ENCODE data around the gene TEPSIN. TPM values are rescaled to one million over a fixed set of nuclear protein-coding genes. Genes with fewer than 3 reads are reported as not detected.

The TEPSIN gene
- polyA plus RNA-seq, 1 donor (not counting 4 experiments of a cell fraction or from before 2014, with no cell fraction given): 7.1 TPM

- dilution Hi-C loops (cut with MboI; ENCODE audit: extremely low pct_ligation_motif_present, low sequenced_read_pairs): no loop called here
- DNase-seq (ENCODE audit: low read depth, low spot score) (no peak), FAIRE-seq (no peak)
- no peaks in the 10 kb centered on the region for H3K4me1 ChIP-seq (ENCODE audit: control insufficient read depth, extremely low read depth, insufficient read depth, low read length)
- H3K9me3 ChIP-seq (ENCODE audit: control insufficient read depth, low read depth, low read length): no peaks in the 10 kb centered on the region
- no peak overlapping the region for H3K9ac ChIP-seq (ENCODE audit: control insufficient read depth, extremely low read depth, insufficient read depth, low read length)
- no peak overlapping the region for H3K27ac ChIP-seq (ENCODE audit: control insufficient read depth, insufficient read depth, low read length)
- no peak overlapping the region for H3K4me2 ChIP-seq (ENCODE audit: control insufficient read depth, extremely low read depth, insufficient read depth, low read depth, low read length)
- no peaks in the 10 kb centered on the region for H3K79me2 ChIP-seq (ENCODE audit: control insufficient read depth, insufficient read depth, low read length)
- no peaks in the 10 kb centered on the region for H3K27me3 ChIP-seq (ENCODE audit: control insufficient read depth, extremely low read depth, insufficient read depth, low read length)
- H3K36me3 ChIP-seq (ENCODE audit: control insufficient read depth in 2 of 2, extremely low read depth in 1 of 2, insufficient read depth in 2 of 2, low read length in 2 of 2): no peaks in the 10 kb centered on the region
- no peak for TF ChIP-seq EZH2 (IDR thresholded peaks at IDR 0.05; ENCODE audit: low read length)
- TF ChIP-seq, protein P1, sequence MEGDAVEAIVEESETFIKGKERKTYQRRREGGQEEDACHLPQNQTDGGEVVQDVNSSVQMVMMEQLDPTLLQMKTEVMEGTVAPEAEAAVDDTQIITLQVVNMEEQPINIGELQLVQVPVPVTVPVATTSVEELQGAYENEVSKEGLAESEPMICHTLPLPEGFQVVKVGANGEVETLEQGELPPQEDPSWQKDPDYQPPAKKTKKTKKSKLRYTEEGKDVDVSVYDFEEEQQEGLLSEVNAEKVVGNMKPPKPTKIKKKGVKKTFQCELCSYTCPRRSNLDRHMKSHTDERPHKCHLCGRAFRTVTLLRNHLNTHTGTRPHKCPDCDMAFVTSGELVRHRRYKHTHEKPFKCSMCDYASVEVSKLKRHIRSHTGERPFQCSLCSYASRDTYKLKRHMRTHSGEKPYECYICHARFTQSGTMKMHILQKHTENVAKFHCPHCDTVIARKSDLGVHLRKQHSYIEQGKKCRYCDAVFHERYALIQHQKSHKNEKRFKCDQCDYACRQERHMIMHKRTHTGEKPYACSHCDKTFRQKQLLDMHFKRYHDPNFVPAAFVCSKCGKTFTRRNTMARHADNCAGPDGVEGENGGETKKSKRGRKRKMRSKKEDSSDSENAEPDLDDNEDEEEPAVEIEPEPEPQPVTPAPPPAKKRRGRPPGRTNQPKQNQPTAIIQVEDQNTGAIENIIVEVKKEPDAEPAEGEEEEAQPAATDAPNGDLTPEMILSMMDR (optimal IDR thresholded peaks at IDR 0.05 in 1 of 3, IDR thresholded peaks at IDR 0.05 in 1 of 3, conservative IDR thresholded peaks at IDR 0.05 in 1 of 3; ENCODE audit: extremely low read depth in 1 of 3, insufficient read depth in 2 of 3, low read length in 3 of 3): no peak
- no peaks in the 10 kb centered on the region for H4K20me1 ChIP-seq (ENCODE audit: control insufficient read depth, extremely low read depth, insufficient read depth, low read length)
- H2AFZ ChIP-seq (ENCODE audit: control insufficient read depth, low read length): no peak overlapping the region
- H3K4me3 ChIP-seq (ENCODE audit: control insufficient read depth in 2 of 3, extremely low read depth in 1 of 3, insufficient read depth in 2 of 3, low read depth in 1 of 3, low read length in 3 of 3): no peak overlapping the region
- H3K9me1 ChIP-seq (ENCODE audit: control insufficient read depth, extremely low read depth, insufficient read depth, low read length): no peaks in the 10 kb centered on the region
Observed at GRCh38 chr17:81198826-81199481, 39.9 kb downstream of the TEPSIN start.

GRCh38 chr17:81197831-81198490 lies 40.9 kb downstream of the TEPSIN start:
- FAIRE-seq (no peak), DNase-seq (ENCODE audit: low read depth, low spot score) (no peak)
- no peaks in the 10 kb centered on the region for H3K9me3 ChIP-seq (ENCODE audit: control insufficient read depth, low read depth, low read length)
- no peak overlapping the region for H3K4me3 ChIP-seq (ENCODE audit: control insufficient read depth in 2 of 3, extremely low read depth in 1 of 3, insufficient read depth in 2 of 3, low read depth in 1 of 3, low read length in 3 of 3)
- no peak overlapping the region for H3K9ac ChIP-seq (ENCODE audit: control insufficient read depth, extremely low read depth, insufficient read depth, low read length)
- no peak overlapping the region for H3K27ac ChIP-seq (ENCODE audit: control insufficient read depth, insufficient read depth, low read length)
- no peaks in the 10 kb centered on the region for H3K27me3 ChIP-seq (ENCODE audit: control insufficient read depth, extremely low read depth, insufficient read depth, low read length)
- no peaks in the 10 kb centered on the region for H3K79me2 ChIP-seq (ENCODE audit: control insufficient read depth, insufficient read depth, low read length)
- no peak for TF ChIP-seq EZH2 (IDR thresholded peaks at IDR 0.05; ENCODE audit: low read length)
- TF ChIP-seq, protein P1 (optimal IDR thresholded peaks at IDR 0.05 in 1 of 3, IDR thresholded peaks at IDR 0.05 in 1 of 3, conservative IDR thresholded peaks at IDR 0.05 in 1 of 3; ENCODE audit: extremely low read depth in 1 of 3, insufficient read depth in 2 of 3, low read length in 3 of 3): no peak
- H3K9me1 ChIP-seq (ENCODE audit: control insufficient read depth, extremely low read depth, insufficient read depth, low read length): no peaks in the 10 kb centered on the region
- H3K36me3 ChIP-seq (ENCODE audit: control insufficient read depth in 2 of 2, extremely low read depth in 1 of 2, insufficient read depth in 2 of 2, low read length in 2 of 2): no peaks in the 10 kb centered on the region
- dilution Hi-C loops (cut with MboI; ENCODE audit: extremely low pct_ligation_motif_present, low sequenced_read_pairs): no loop called here
- H3K4me2 ChIP-seq (ENCODE audit: control insufficient read depth, extremely low read depth, insufficient read depth, low read depth, low read length): no peak overlapping the region
- H4K20me1 ChIP-seq (ENCODE audit: control insufficient read depth, extremely low read depth, insufficient read depth, low read length): no peaks in the 10 kb centered on the region
- H3K4me1 ChIP-seq (ENCODE audit: control insufficient read depth, extremely low read depth, insufficient read depth, low read length): no peaks in the 10 kb centered on the region
- H2AFZ ChIP-seq (ENCODE audit: control insufficient read depth, low read length): no peak overlapping the region
